HG02571 (cell line): ENCODE measurements around the gene UBL4B.

Source experiments
- ATAC-seq: cut with Tn5 transposase; IDR thresholded peaks from one replicate; pipeline ENCODE4 v1.9.1; 2021; ENCODE audit warnings: mild to moderate bottlenecking, moderate library complexity; ENCODE audit not compliant: unreplicated experiment

The UBL4B gene

GRCh38 chr1:110151175-110151669, 39.0 kb downstream of the UBL4B start:
- ATAC-seq, result no peak

GRCh38 chr1:110152133-110152785, 40.0 kb downstream of the UBL4B start:
- no peak for ATAC-seq

DNA sequence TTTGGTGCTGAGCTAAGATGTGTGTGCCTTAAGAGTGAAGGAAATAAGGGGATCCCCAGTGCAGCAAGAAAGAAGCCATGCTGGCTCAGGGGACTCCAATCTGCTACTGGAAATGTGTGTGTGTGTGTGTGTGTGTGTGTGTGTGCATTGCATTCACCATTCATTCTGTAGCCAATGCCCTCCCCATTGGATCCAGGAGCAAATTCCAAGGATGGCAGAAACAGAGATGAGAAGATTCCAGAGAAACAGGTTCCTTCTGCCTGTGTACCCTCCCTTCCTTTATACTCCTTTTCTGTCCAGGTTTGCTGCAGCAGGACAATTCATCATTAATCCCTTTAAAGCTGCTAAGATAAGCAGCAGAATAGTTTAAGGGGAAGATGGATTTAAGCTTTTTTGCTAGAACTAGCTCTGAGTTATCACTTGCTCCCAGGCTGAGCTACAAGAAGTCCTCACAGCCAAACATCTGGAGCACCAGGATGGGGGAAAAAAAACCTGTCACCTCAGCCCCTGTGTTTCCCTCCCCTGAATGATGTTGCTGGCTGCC, 41.2 kb downstream of the UBL4B start:
- ATAC-seq, result no peak

DNA sequence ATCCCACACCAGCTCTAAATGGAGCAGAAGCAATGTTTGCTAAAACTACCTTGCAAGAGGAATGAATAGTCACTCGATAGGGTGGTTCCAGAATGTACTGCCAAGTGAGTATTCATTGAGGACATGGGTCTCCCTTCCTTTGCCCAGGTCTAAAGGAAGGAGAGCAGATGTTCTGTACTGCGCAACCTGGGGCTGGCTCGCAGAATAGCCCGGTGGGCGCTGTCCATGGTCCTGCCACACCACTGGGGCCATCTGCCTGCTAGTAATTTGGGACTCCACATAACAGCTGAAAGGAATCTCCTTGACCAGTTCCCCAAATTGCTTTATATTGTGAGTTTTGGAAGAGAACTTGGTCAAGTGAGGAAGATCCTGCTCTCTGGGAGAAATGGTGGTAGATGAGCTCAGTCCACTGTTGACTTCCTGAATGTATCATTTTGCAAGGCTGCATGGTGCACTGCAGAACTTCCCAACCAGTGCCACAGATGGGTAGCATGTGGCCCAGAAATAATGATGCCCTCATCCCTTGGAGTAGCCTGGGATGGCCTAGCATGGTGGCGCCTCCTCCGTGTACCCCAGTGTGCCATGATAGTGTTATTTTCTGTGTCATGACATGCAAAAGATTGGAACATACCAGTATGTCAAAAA, 43.8 kb downstream of the UBL4B start:
- ATAC-seq, result no peak

- no peak for ATAC-seq
These were observed 46.0 kb downstream of the UBL4B start for GRCh38 chr1:110158261-110158660.

DNA sequence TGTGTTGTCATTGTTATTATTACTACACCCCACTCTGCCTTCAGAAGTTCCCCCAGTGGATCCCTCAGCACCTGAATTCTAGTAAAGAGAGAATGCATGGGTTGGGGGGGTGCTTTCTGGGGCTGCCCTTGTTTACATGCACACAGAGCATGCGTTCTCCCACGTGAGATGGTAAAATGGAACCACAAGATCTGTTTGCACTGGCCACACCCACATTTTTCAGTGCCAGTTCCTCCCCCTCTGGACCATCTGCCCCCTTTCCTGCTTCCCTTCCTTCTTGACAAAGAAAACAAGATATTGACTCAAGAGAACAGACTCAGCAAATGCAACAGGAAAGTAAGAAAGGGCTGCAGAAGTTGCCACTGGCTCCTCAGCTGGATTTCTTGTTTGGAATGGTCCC, 46.9 kb downstream of the UBL4B start:
- ATAC-seq, result no peak

DNA sequence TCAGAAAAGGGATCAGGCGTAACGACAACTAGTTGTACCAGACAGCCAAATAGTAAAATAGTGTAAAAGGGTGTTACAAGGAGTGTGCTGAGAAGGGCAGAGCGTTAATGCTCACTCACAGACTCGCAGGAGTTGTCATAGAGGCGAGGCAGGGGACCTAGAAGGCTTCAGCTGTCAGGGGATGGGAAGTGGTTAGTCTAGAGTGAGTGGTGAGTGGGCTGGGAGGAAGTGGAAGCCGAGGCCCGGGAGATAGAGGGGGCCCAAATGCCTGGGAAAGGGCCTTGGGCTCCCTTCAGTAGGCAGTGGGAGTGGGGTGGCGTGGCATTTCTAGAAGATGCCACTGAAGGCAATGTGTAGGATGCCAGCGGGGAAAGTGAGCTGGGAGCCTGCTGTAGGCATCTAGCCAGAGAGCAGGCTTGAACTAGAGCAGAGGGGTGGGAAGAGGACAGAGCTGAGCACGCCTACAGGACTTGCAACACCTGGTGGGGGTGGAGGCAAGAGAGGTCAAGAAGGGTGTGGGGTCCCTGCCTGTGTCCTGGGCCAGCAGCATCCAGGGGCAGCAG, 48.4 kb downstream of the UBL4B start:
- no peak for ATAC-seq

DNA sequence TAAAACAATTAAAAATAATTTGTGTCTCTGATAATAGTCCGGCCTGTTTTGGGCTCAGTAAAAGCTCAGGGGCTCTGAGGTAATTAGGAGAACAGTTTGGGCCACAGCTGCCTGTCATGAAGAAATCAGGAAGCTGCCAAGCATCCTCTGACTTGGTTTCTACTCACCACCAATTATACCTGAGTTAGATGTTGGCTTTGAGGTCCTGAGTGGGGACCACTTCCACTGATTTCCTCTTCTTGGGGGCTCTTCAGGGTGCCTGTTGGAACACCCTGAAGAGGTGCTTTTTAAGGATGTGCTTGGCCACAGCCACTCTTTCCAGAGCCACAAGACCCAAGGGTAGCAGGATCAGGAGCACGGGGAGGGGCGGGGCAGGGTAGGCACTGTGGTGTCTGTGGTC, 48.9 kb downstream of the UBL4B start:
- ATAC-seq, result no peak

- ATAC-seq, result no peak
These were observed 49.6 kb downstream of the UBL4B start for GRCh38 chr1:110161849-110162248.
